CD4-positive, CD25-positive, alpha-beta regulatory T cell (primary cell): ENCODE results near the gene MEIOB. TPM values are rescaled to one million over a fixed set of nuclear protein-coding genes. Genes with fewer than 3 reads are reported as not detected.

ENCODE experiments used
- ATAC-seq, 2 donors: fragments of 150-1000 bp; cut with Tn5 transposase; one replicate each; pipeline ENCODE4 v1.10.0; 2021; ENCODE audit warnings: low read depth in 2 of 2, moderate number of reproducible peaks in 2 of 2, moderate library complexity in 1 of 2
- DNase-seq, 3 donors: peaks; one replicate each; pipeline versions ENCODE4 v3.0.0 to v3.0.0-alpha.2; 2012 to 2022; ENCODE audit warnings: mixed read lengths in 1 of 3
- H3K27ac ChIP-seq: one replicate; pipeline ENCODE4 v1.7.0; 2013; ENCODE audit warnings: mild to moderate bottlenecking, low read length; ENCODE audit not compliant: insufficient read depth, poor library complexity, severe bottlenecking
- H3K27me3 ChIP-seq: one replicate; pipeline ENCODE4 v1.7.0; 2013; ENCODE audit warnings: low read length; ENCODE audit not compliant: control insufficient read depth, insufficient read depth
- H3K36me3 ChIP-seq: one replicate; pipeline ENCODE4 v1.7.0; 2013; ENCODE audit warnings: mild to moderate bottlenecking, low read length, moderate library complexity; ENCODE audit not compliant: control insufficient read depth, insufficient read depth
- H3K4me1 ChIP-seq: 2 replicates; pipeline ENCODE4 v1.7.0; 2013; ENCODE audit warnings: mild to moderate bottlenecking, low read length; ENCODE audit not compliant: insufficient read depth, control insufficient read depth, poor library complexity, severe bottlenecking
- H3K4me3 ChIP-seq: one replicate; pipeline ENCODE4 v1.7.0; 2013; ENCODE audit warnings: low read depth, mild to moderate bottlenecking, low read length, moderate library complexity
- H3K9me3 ChIP-seq, 2 experiments: 1 replicate in 1 of 2; 2 replicates in 1 of 2; pipeline ENCODE4 v1.7.0; 2013; ENCODE audit warnings: low read length in 2 of 2, mild to moderate bottlenecking in 1 of 2, moderate library complexity in 1 of 2; ENCODE audit not compliant: control insufficient read depth in 2 of 2
- H3K27ac Mint-ChIP-seq, 3 donors: one replicate each; pipeline ENCODE4 v1.8.0; 2020 to 2022; ENCODE audit warnings: mild to moderate bottlenecking in 3 of 3, mixed read lengths in 3 of 3, moderate library complexity in 2 of 3
- H3K27me3 Mint-ChIP-seq: one replicate; pipeline ENCODE4 v1.8.0; 2022; ENCODE audit warnings: mild to moderate bottlenecking, mixed read lengths
- H3K36me3 Mint-ChIP-seq: one replicate; pipeline ENCODE4 v1.8.0; 2020; ENCODE audit warnings: mixed read lengths
- H3K4me1 Mint-ChIP-seq, 4 donors: one replicate each; pipeline ENCODE4 v1.8.0; 2020 to 2022; ENCODE audit warnings: mixed read lengths in 4 of 4, mild to moderate bottlenecking in 1 of 4
- H3K4me3 Mint-ChIP-seq, 4 donors: one replicate each; pipeline ENCODE4 v1.8.0; 2020 to 2022; ENCODE audit warnings: mild to moderate bottlenecking in 4 of 4, mixed read lengths in 4 of 4, moderate library complexity in 3 of 4
- H3K9me3 Mint-ChIP-seq, 7 donors: one replicate each; pipeline ENCODE4 v1.8.0; 2020 to 2022; ENCODE audit warnings: mixed read lengths in 7 of 7, mild to moderate bottlenecking in 3 of 7, moderate library complexity in 2 of 7
- polyA plus RNA-seq, 4 donors: library from polyadenylated mRNA; unstranded; fragments of 300-500 nt; fragmentation: Illumina TruSeq; gene quantifications; one replicate each; pipeline ENCODE4 v1.2.3, GENCODE V29; 2021
- total RNA-seq: library from RNA; stranded (reverse); gene quantifications from one replicate; pipeline ENCODE4 v1.2.3, GENCODE V29; 2022

The MEIOB gene
- total and polyA plus RNA-seq, 5 donors from 2014 or later = not detected

DNA sequence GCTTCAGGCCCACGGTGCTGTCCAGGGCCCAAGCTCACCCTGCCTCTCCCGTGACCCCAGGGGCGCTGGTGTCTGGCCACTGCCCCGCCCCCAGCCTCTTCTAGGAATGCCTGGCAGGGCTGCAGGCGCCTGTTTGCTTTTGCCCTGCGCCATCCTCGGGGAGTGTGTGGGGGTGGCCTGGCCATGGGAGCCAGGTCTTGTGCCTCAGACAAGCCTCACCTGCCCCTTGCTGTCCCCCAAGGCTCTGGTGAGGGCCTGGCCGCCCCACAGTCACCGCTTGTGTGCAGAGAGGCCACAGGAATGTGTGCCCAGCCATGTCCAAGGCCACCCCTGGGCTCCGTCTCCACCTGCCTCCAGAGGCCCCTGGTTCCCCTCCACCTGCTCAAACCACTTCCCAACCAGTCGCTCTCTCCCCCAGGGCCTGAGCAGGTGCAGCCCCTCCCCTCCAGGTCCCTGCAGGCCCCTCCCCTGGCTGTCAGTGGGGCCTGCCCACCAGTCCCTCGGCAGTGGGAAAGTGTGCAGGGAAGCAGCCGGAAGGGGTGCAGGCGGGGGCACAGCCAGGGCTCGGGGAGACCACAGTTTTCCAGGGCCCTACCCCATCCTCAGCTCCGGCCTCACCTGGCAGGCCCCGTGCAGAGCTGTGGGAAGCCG is 77.6 kb downstream of the MEIOB start:
- H3K27me3 ChIP-seq = no peaks in the 10 kb centered on the region
- DNase-seq = no peak
- peaks cover 0 to 9% (median 2%) of the 10 kb centered on the region in 7 donors for H3K9me3 Mint-ChIP-seq
- peaks cover 0 to 2% (median 0%) of the 10 kb centered on the region in 4 donors for H3K4me1 Mint-ChIP-seq
- H3K4me3 ChIP-seq = no peak overlapping the region
- H3K27me3 Mint-ChIP-seq = no peaks in the 10 kb centered on the region
- no peak overlapping the region for H3K27ac ChIP-seq
- H3K4me1 ChIP-seq = no peaks in the 10 kb centered on the region
- no peak for ATAC-seq
- H3K36me3 ChIP-seq = no peaks in the 10 kb centered on the region
- no peak overlapping the region for H3K4me3 Mint-ChIP-seq
- peaks cover 3% of the 10 kb centered on the region for H3K36me3 Mint-ChIP-seq
- H3K9me3 ChIP-seq = peaks cover 0 to 9% of the 10 kb centered on the region in 2 experiments
- H3K27ac Mint-ChIP-seq = no peak overlapping the region

- Mint-ChIP-seq H3K27me3 (no peaks in the 10 kb centered on the region), H3K36me3 (peaks cover 4% of the 10 kb centered on the region), H3K4me1 (peaks cover 0 to 4% (median under 1%) of the 10 kb centered on the region in 4 donors), H3K4me3 (no peak within 1 kb of the TSS), H3K9me3 (peaks cover 0 to 6% (median 0%) of the 10 kb centered on the region in 7 donors), H3K27ac (no peak within 1 kb of the TSS)
- DNase-seq (no peak), ATAC-seq (no peak)
- Histone ChIP-seq H3K4me1 (no peaks in the 10 kb centered on the region), H3K27ac (no peak within 1 kb of the TSS), H3K4me3 (no peak within 1 kb of the TSS), H3K9me3 (peaks cover 0 to 7% of the 10 kb centered on the region in 2 experiments), H3K27me3 (no peaks in the 10 kb centered on the region), H3K36me3 (peaks cover 3% of the 10 kb centered on the region)
These were observed 78.3 kb downstream of the MEIOB start, which contains the start of gene IGFALS for GRCh38 chr16:1793578-1794220. Gene IGFALS, minus strand, starts transcription at chr16:1793705. Its CDS starts 53 bp downstream, at chr16:1793652.

DNA sequence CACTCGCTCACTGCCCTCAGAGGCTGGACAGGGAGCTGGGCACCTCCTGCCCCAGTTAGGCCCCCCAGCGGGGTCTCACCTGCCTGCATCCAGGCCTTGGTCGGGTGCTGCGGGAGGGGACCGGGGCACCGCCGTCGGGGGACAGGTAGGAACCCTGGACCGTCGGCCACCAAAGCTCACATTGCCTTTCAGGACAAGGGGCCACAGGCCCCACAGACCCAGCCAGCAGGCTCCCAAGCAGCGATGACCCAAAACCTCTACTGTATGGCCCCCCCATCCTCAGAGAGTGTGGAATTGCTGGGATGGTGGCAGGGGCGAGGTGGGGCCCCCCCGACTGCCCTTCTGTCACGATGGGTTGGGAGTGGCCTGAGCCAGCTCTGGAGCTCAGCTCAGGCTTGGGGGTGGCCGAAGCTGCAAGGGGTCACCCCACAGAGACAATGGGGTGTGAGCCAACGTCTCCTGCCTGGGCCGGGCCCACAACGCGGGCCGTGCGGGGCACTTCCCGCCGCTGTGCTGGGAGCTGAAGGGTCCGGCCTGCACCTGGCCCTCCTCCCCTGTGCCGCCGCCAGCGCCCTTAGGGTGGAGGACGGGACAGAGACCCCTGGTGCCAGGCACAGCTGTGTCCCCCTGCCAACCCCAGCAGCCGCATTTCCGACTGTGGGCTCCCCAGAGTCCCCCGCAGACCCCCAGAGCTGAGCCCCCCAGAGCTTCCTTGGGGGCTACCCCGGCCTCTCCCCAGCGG is 79.0 kb downstream of the MEIOB start:
- DNase-seq (no peak), ATAC-seq (no peak)
- Mint-ChIP-seq H3K9me3 (peaks cover 0 to 6% (median 0%) of the 10 kb centered on the region in 7 donors), H3K27me3 (no peaks in the 10 kb centered on the region), H3K27ac (no peak overlapping the region), H3K36me3 (peaks cover 4% of the 10 kb centered on the region), H3K4me1 (peaks cover 0 to 5% (median under 1%) of the 10 kb centered on the region in 4 donors), H3K4me3 (no peak overlapping the region)
- no peaks in the 10 kb centered on the region for H3K27me3 ChIP-seq
- peaks cover 7% of the 10 kb centered on the region for H3K36me3 ChIP-seq
- H3K4me3 ChIP-seq = no peak overlapping the region
- H3K9me3 ChIP-seq = peaks cover 0 to 4% of the 10 kb centered on the region in 2 experiments
- no peaks in the 10 kb centered on the region for H3K4me1 ChIP-seq
- no peak overlapping the region for H3K27ac ChIP-seq

- H3K9me3 ChIP-seq = no peaks in the 10 kb centered on the region
- peaks cover 12% of the 10 kb centered on the region for H3K36me3 ChIP-seq
- H3K4me1 ChIP-seq = no peaks in the 10 kb centered on the region
- Mint-ChIP-seq H3K36me3 (peaks cover 4% of the 10 kb centered on the region), H3K4me3 (no peak overlapping the region), H3K27me3 (no peaks in the 10 kb centered on the region), H3K27ac (no peak overlapping the region), H3K9me3 (peaks cover 0 to 2% (median 0%) of the 10 kb centered on the region in 7 donors), H3K4me1 (peaks cover 0 to 5% (median under 1%) of the 10 kb centered on the region in 4 donors)
- ATAC-seq = no peak
- DNase-seq = no peak
- no peaks in the 10 kb centered on the region for H3K27me3 ChIP-seq
- no peak overlapping the region for H3K27ac ChIP-seq
- H3K4me3 ChIP-seq = no peak overlapping the region
These were observed 79.8 kb downstream of the MEIOB start for GRCh38 chr16:1791943-1792812.

DNA sequence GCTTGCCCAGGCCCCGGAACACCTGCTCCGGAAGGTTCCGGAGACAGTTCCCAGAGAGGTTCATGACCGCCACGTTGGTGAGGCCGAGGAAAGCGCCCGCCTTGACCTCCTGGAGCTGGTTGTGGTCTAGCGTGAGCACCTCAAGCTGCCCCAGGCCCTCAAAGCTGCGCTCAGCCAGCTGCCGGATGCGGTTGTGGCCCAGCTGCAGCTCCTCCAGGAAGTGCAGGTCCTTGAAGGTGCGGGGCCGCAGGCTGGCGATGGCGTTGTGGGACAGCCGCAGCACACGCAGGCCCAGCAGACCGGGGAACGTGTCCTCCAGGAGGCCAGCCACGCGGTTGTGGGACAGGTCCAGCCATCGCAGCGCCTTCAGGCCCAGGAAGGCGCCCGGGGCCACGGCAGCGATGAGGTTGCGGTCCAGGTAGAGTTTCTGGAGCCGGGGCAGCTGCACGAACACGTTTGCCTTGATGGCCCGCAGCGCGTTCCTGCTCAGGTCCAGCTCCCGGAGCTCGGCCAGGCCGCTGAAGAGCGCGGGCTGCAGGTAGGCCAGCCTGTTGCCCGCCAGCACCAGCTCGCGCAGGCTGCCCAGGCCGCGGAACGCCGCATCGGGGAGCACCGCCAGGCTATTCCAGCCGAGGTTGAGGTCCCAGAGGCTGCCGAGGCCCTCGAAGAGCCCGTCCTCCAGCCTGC is 80.6 kb downstream of the MEIOB start:
- H3K36me3 Mint-ChIP-seq = peaks cover 4% of the 10 kb centered on the region
- DNase-seq (no peak), ATAC-seq (no peak)

GRCh38 chr16:1790611-1791255 is 81.2 kb downstream of the MEIOB start:
- H3K27ac ChIP-seq = no peak overlapping the region
- H3K9me3 ChIP-seq = no peaks in the 10 kb centered on the region
- Mint-ChIP-seq H3K36me3 (peaks cover 4% of the 10 kb centered on the region), H3K27me3 (no peaks in the 10 kb centered on the region), H3K27ac (no peak overlapping the region), H3K9me3 (no peaks in the 10 kb centered on the region), H3K4me1 (peaks cover 0 to 5% (median 2%) of the 10 kb centered on the region in 4 donors), H3K4me3 (no peak overlapping the region)
- DNase-seq = no peak
- H3K27me3 ChIP-seq = no peaks in the 10 kb centered on the region
- ATAC-seq = no peak
- H3K4me1 ChIP-seq = no peaks in the 10 kb centered on the region
- H3K4me3 ChIP-seq = no peak overlapping the region
- H3K36me3 ChIP-seq = peaks cover 20% of the 10 kb centered on the region

More for the DNA sequence above, 80.6 kb downstream of the MEIOB start:
- H3K27me3 Mint-ChIP-seq = no peaks in the 10 kb centered on the region
- H3K9me3 Mint-ChIP-seq = no peaks in the 10 kb centered on the region
- H3K4me1 Mint-ChIP-seq = peaks cover 0 to 5% (median under 1%) of the 10 kb centered on the region in 4 donors
- Histone ChIP-seq H3K9me3 (no peaks in the 10 kb centered on the region), H3K4me3 (no peak overlapping the region), H3K27ac (no peak overlapping the region), H3K36me3 (peaks cover 18% of the 10 kb centered on the region), H3K4me1 (no peaks in the 10 kb centered on the region), H3K27me3 (no peaks in the 10 kb centered on the region)
- no peak overlapping the region for H3K27ac Mint-ChIP-seq
- H3K4me3 Mint-ChIP-seq = no peak overlapping the region
